Measurements from ENCODE around the gene SNX9. TPM values are rescaled to one million over a fixed set of nuclear protein-coding genes. Genes with fewer than 3 reads are reported as not detected.

Gene SNX9
- total and polyA plus RNA-seq, 7 donors = 42.6 to 72.6 (median 63.0) TPM

DNA sequence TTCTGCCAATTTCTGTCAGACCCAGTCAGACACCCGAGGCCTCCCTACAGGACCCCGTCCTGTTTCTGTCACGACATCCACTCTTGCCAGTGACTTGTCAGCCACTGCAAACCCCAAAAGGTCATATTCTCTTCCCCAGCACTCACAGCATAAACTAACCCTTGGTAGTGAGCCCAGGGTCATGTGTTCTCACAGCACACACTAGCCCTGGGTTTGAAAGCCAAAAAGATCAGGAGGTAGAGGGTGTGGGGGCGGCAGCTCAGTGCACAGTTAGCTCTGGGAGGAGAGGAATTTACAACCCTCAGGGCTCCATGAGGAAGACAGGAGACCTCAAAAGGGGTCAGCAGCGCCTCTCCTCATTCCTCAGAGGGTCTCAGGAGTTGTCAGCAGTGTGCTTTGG is 9.9 kb upstream of the SNX9 start:
- H3K9me3 ChIP-seq = peaks cover 0 to 3% (median 0%) of the 10 kb centered on the region in 4 donors
- H3K36me3 ChIP-seq = no peaks in the 10 kb centered on the region
- TF ChIP-seq POLR2AphosphoS5 (IDR thresholded peaks at IDR 0.05) (peak in 1 of 4 donors; percentile 42), EP300 (IDR thresholded peaks at IDR 0.05) (no peak)
- TF ChIP-seq, protein P1, sequence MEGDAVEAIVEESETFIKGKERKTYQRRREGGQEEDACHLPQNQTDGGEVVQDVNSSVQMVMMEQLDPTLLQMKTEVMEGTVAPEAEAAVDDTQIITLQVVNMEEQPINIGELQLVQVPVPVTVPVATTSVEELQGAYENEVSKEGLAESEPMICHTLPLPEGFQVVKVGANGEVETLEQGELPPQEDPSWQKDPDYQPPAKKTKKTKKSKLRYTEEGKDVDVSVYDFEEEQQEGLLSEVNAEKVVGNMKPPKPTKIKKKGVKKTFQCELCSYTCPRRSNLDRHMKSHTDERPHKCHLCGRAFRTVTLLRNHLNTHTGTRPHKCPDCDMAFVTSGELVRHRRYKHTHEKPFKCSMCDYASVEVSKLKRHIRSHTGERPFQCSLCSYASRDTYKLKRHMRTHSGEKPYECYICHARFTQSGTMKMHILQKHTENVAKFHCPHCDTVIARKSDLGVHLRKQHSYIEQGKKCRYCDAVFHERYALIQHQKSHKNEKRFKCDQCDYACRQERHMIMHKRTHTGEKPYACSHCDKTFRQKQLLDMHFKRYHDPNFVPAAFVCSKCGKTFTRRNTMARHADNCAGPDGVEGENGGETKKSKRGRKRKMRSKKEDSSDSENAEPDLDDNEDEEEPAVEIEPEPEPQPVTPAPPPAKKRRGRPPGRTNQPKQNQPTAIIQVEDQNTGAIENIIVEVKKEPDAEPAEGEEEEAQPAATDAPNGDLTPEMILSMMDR (IDR thresholded peaks at IDR 0.05) = no peak
- intact Hi-C loops (cut with DNase I) = no loop called here
- WGBS, 2 donors = 85 to 88% methylated on average over 5 of the region's 5 CpGs
- no peak overlapping the region for H3K4me3 ChIP-seq
- DNase-seq = peak; percentile 77
- no peaks in the 10 kb centered on the region for H3K27me3 ChIP-seq
- peak overlapping the region; percentile 53 to 72 (median 68) for H3K27ac ChIP-seq
- peaks cover 0 to 23% (median 16%) of the 10 kb centered on the region in 4 donors for H3K4me1 ChIP-seq

DNA sequence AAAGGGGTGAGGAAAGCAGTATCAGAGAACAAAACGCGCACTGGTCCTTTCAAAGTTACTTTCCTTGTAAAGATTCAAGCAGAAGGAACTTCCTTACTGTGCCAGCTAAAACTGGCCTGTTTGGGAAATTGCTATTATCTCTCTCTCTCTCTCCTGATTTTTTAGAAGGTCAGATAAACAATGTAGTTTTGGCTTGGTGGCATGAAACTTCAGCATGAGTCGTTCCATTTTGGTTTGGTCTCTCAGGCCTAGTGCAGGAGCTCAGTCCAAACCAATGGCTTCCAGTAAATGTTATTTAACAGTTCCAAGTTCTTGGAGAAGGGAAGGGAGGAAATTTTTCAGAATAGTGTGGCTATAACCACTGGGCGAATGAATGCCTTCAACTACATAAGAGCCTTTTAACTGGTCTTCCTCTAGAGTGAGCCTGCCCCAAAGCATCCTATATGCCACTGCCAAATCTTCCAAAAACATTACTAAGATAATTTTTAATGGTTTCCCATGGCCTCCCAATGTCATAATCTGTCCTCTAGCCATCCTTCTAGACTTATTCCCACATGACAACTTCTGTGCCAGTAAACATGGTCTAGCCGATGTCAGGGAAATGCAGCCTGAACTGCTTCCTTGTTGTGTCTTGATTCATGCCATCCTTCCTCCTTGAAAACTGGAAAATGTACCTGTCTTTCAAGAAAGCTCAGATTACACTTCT is 9.1 kb upstream of the SNX9 start:
- peak overlapping the region; percentile 53 to 72 (median 68) for H3K27ac ChIP-seq
- 62 to 68% methylated on average over 5 of the region's 5 CpGs for WGBS, 2 donors
- TF ChIP-seq POLR2A (IDR thresholded peaks at IDR 0.05) (no peak), POLR2AphosphoS5 (IDR thresholded peaks at IDR 0.05) (peak in 3 of 4 donors; percentile 14 to 45 (median 44)), EP300 (IDR thresholded peaks at IDR 0.05) (no peak)
- TF ChIP-seq, protein P1 (IDR thresholded peaks at IDR 0.05) = no peak
- no peak for DNase-seq
- no peaks in the 10 kb centered on the region for H3K27me3 ChIP-seq
- H3K4me1 ChIP-seq = peaks cover 0 to 23% (median 16%) of the 10 kb centered on the region in 4 donors
- no peaks in the 10 kb centered on the region for H3K9me3 ChIP-seq
- no peak overlapping the region for H3K4me3 ChIP-seq
- no peaks in the 10 kb centered on the region for H3K36me3 ChIP-seq
- intact Hi-C loops (cut with DNase I) = no loop called here

DNA sequence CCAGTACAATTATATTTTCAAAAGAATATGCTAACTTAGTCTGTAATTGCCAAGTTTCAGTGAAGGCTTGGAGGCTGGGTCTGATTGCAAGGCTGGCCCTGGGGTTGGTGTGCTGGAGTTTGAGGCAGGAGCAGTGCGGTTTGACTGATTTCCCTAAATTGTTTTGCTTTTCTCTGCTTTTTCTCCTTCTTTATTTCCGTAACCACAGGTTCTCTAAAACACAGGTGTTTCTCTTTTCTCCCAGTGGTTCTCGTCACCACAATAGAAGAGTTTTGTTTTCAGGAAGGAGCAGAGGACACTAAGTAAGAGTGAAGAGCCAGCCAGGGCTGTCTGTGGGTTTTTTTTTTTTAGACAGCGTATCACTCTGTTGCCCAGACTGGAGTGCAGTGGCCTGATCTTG is 8.2 kb upstream of the SNX9 start:
- TF ChIP-seq POLR2AphosphoS5 (IDR thresholded peaks at IDR 0.05) (no peak), POLR2A (IDR thresholded peaks at IDR 0.05) (no peak), EP300 (IDR thresholded peaks at IDR 0.05) (no peak)
- TF ChIP-seq, protein P1 (IDR thresholded peaks at IDR 0.05) = no peak
- Histone ChIP-seq H3K4me1 (peaks cover 0 to 23% (median 16%) of the 10 kb centered on the region in 4 donors), H3K4me3 (no peak overlapping the region), H3K36me3 (no peaks in the 10 kb centered on the region), H3K27ac (peak overlapping the region in 3 of 4 donors; percentile 53 to 68 (median 66)), H3K9me3 (no peaks in the 10 kb centered on the region), H3K27me3 (no peaks in the 10 kb centered on the region)
- DNase-seq = no peak
- WGBS, 2 donors = 56 to 94% methylated on average over 4 of the region's 4 CpGs
- intact Hi-C loops (cut with DNase I) = no loop called here

DNA sequence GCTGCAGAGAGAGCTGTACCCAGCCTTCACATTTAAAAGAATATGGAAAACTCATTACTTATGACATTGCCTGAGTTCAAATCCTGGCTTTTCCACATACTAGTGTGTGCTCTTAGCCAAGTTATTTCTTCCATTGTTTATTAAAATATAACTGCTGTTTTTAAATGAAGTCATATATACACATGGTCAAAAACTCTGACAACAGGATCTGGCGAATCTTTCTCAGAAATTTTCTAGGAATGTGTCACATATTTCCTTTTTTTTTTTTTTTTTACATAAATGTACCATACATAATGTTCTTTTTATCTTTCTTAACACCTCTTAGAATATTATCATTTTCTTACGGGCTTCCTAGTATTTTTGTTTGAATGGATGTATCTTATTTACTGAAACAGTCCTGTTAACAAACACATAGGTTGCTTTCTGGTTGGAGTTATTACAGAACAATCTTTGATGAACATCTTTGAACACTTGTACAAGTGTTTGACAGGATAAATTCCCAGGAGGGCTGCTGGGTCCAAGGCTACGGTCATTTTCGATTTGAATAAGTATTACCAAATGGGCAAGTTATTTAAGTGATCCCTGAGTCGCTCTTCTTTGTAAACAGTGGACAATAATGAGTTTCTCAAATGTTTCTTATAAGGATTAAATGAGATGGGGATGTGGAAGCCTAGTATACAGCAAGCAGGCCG is 1.6 kb upstream of the SNX9 start:
- peaks cover 0 to 24% (median 22%) of the 10 kb centered on the region in 4 donors for H3K4me1 ChIP-seq
- no peak overlapping the region for H3K4me3 ChIP-seq
- H3K27ac ChIP-seq = peak overlapping the region in 2 of 4 donors; percentile 98 to 99
- no peaks in the 10 kb centered on the region for H3K27me3 ChIP-seq
- intact Hi-C loops (cut with DNase I) = loop anchor here (2.0 to 5.0 kb wide), 3 partner anchors 51 to 251 kb away; no protein-coding TSS in a partner anchor
- TF ChIP-seq POLR2A (IDR thresholded peaks at IDR 0.05) (no peak), EP300 (IDR thresholded peaks at IDR 0.05) (no peak), POLR2AphosphoS5 (IDR thresholded peaks at IDR 0.05) (no peak)
- TF ChIP-seq, protein P1 (IDR thresholded peaks at IDR 0.05) = no peak
- DNase-seq = no peak
- WGBS, 2 donors = 88 to 89% methylated on average over 6 of the region's 6 CpGs
- no peaks in the 10 kb centered on the region for H3K36me3 ChIP-seq
- no peaks in the 10 kb centered on the region for H3K9me3 ChIP-seq
